ENCODE data around the gene LRRC45. TPM values are rescaled to one million over a fixed set of nuclear protein-coding genes. Genes with fewer than 3 reads are reported as not detected.
A peak's percentile ranks its signal among the peaks of the same experiment; 100 is the strongest.

The LRRC45 gene
- total and polyA plus RNA-seq, 2 of the 4 experiments (the other 2 are of a cell fraction) = 7.2 to 10.2 TPM

DNA sequence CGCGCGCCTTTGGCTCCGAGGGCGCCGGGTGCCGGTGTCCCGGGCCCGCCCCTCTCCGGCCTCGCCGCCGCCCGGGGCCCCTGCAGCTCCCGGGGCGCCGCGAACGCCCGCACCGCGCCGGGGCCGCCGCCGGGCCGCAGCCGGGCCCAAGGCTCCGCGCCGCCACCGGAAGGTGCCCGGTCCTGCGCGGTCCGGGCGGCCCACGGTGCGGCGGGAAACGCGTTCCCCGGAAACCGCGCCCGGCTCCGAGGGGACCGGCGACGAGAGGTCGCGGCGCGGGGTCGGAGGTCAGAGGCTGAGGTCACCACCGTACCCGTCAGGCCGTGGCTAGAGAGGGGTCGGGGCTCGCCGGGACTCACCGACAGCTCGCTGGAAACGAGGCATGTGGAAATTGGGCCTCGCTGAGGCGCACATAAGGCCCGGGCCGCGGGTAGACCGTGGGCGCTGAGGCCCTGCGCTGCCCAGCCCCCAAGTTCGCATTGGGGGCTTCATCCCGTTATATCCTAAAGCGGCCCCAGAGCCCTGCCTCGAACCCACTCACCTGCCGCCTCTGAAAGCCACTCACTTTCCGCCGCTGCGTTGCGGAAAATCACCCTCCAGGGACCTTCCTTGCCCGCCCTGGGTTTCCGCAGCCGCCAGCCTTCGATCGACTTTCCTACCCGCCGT, 42.7 kb downstream of the LRRC45 start, which contains the start of gene DUS1L:
DUS1L (minus strand) TSS at position 167 of the 666 bp plus-strand sequence. CDS start 745 bp downstream, outside the sequence.
- Histone ChIP-seq H3K4me3 (ENCODE audit: insufficient read depth, low read depth, low read length) (peak within 1 kb of the TSS; percentile 57), H3K79me1 (ENCODE audit: low read depth in 1 of 2, low read length in 2 of 2) (peaks cover 5 to 36% of the 10 kb centered on the region in 2 experiments; a peak in 3 of 4 replicates), H3K9me3 (ENCODE audit: control insufficient read depth, insufficient read depth, low read length) (no peaks in the 10 kb centered on the region), H3K4me2 (ENCODE audit: low read depth, low read length) (peak within 1 kb of the TSS; percentile 92), H2AK9ac (replicated peaks; ENCODE audit: low read depth, low read length, poor library complexity) (peak within 1 kb of the TSS; percentile 99), H4K91ac (ENCODE audit: insufficient read depth, low read depth, low read length) (peak within 1 kb of the TSS; percentile 81), H3K56ac (ENCODE audit: extremely low read depth, insufficient read depth, low read length) (no peak within 1 kb of the TSS), H3K4ac (ENCODE audit: low read depth, low read length) (peak within 1 kb of the TSS; percentile 97), H4K5ac (ENCODE audit: low read depth, low read length) (peak within 1 kb of the TSS; percentile 100), H2AFZ (replicated peaks; ENCODE audit: low read length, poor library complexity) (peak within 1 kb of the TSS; percentile 100), H3K9ac (ENCODE audit: low read depth, low read length) (peak within 1 kb of the TSS; percentile 76), H3K14ac (replicated peaks; ENCODE audit: low read depth, low read length) (peak within 1 kb of the TSS; percentile 94), H2BK20ac (ENCODE audit: low read depth, low read length) (no peak within 1 kb of the TSS), H4K8ac (ENCODE audit: low read depth in 2 of 2, low read length in 2 of 2) (peak within 1 kb of the TSS; percentile 100), H3K4me1 (ENCODE audit: control insufficient read depth, insufficient read depth, low read length) (peaks cover 10% of the 10 kb centered on the region), H3K18ac (ENCODE audit: low read depth, low read length) (peak within 1 kb of the TSS; percentile 25; the same call in 1 of the 2 replicates), H2BK5ac (ENCODE audit: low read depth, low read length, poor library complexity, severe bottlenecking) (peak within 1 kb of the TSS; percentile 82), H3K23ac (ENCODE audit: low read depth, low read length) (peak within 1 kb of the TSS; percentile 77; the same call in 1 of the 2 replicates), H2BK120ac (ENCODE audit: low read depth, low read length) (peak within 1 kb of the TSS; percentile 66; the same call in 1 of the 2 replicates), H3K27ac (ENCODE audit: insufficient read depth, low read length) (peak within 1 kb of the TSS; percentile 74), H2AK5ac (ENCODE audit: low read depth, low read length) (peak within 1 kb of the TSS; percentile 48), H4K20me1 (ENCODE audit: insufficient read depth, low read length) (peaks cover 3% of the 10 kb centered on the region; the same call in 1 of the 2 replicates), H3K9me1 (ENCODE audit: insufficient read depth, low read length) (no peaks in the 10 kb centered on the region; the same call in 1 of the 2 replicates), H3K27me3 (ENCODE audit: control insufficient read depth, insufficient read depth, low read length) (no peaks in the 10 kb centered on the region), H3K36me3 (ENCODE audit: control insufficient read depth, insufficient read depth, low read length) (peaks cover 28% of the 10 kb centered on the region), H2BK15ac (ENCODE audit: low read depth, low read length) (no peak within 1 kb of the TSS; the same call in 2 of the 3 replicates)
- DNase-seq = peak; percentile 37
- intact Hi-C loops (cut with micrococcal nuclease) = no loop called here
- ChIA-PET CTCF (interaction anchor here (1.1 kb wide), 1 partner anchor 28 kb away, joined by 3 read pairs; no protein-coding TSS in a partner anchor), POLR2A (ENCODE audit: unreplicated experiment) (no interaction called here)
- WGBS, 2 experiments (ENCODE audit: extremely low coverage in 2 of 2, insufficient read length in 1 of 2) = 5% methylated on average over 37 of the region's 88 CpGs; no CpG with 5 or more reads in 1 of the 2 experiments
- in situ Hi-C loops (cut with MboI; ENCODE audit: low sequenced_read_pairs) = no loop called here
- ATAC-seq (ENCODE audit: low read depth) = peak; percentile 95
- TF ChIP-seq CEBPB (IDR thresholded peaks at IDR 0.05; ENCODE audit: low read depth, low read length) (no peak), MAFK (IDR thresholded peaks at IDR 0.05; ENCODE audit: low read depth, low read length) (no peak), MAZ (IDR thresholded peaks at IDR 0.05; ENCODE audit: borderline replicate concordance, low read depth, low read length) (peak; percentile 76; the same call in 1 of the 2 replicates)
- no TSS peak for BruUV-seq (replicated peaks)
- dilution Hi-C loops (cut with HindIII; ENCODE audit: low sequenced_read_pairs, unreplicated experiment) = no loop called here

All from IMR-90 (cell line).